GM18502 (cell line): ENCODE data around the gene ZNF85.
A peak's percentile ranks its signal among the peaks of the same experiment; 100 is the strongest.
"Not testable (repeated sequence)": the region's sequence is repeated elsewhere in the genome, so short reads cannot be mapped to it uniquely, and the experiment has no call there.

Source experiments
- ATAC-seq: cut with Tn5 transposase; IDR thresholded peaks from one replicate; pipeline ENCODE4 v1.9.1; 2021; ENCODE audit warnings: mild to moderate bottlenecking; ENCODE audit not compliant: unreplicated experiment, poor library complexity

Gene ZNF85

GRCh38 chr19:20923077-20923871 lies at the start of gene ZNF85:
TSS of gene ZNF85 (plus strand) at chr19:20923251. CDS start at chr19:20923401, 150 bp downstream.
- peak; percentile 98 for ATAC-seq

DNA sequence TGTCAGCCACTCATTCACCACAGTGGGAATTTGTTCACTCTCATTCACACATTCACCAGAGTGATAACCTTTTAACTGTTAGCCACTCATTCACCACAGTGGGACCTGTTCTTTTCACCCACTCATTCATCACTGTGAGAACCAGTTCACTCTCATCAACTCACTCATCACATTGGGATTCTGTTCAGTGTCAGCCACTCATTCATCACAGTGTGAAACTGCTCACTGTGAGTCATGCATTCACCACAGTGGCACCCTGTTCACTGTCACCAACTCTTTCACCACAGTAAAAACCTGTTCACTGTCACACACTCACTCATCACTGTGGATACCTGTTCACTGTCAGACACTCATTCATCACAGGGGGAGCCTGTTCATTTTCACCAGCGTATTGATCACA lies 43.5 kb upstream of the ZNF85 start:
- no peak for ATAC-seq

DNA sequence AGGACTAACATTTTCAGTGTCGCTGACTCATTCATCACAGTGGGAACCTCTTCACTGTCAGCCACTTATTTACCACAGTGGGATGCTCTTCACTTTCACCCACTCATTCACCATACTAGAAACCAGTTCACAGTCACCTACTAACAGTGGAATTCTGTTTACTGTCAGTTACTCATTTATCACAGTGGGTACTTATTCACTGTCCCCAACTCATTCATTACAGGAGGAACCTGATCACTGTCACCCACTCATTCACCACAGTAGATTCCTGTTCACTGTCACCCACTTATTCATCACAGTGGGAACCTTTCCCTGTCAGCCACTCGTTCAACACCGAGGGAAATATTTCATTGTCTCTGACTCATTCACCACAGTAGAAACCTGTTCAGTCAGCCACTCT lies 10.1 kb upstream of the ZNF85 start:
- ATAC-seq: no peak

- ATAC-seq: no peak
Observed at GRCh38 chr19:20925481-20925880, 2.4 kb downstream of the ZNF85 start.

DNA sequence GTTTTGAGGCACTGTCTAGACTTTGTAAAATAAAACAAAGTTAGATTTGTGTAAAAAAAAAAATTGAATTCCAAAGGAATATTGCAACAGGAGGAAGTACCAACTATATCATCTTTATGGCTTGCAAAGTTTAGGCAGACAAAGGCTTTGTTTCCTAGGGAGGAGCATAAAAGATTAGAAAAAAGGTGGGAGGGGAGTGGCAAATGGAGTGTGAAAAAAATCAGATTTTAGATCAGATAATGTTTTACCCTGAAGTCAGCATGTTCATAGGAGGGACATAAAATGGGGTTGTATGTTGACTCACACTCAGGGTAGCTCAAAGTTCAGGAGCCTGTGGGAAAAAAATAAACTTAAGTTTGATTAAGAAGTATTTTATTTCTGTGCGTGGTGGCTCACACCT lies 3.7 kb downstream of the ZNF85 start:
- ATAC-seq: no peak

- ATAC-seq: no peak
Observed at GRCh38 chr19:20928371-20928770, 5.3 kb downstream of the ZNF85 start.

DNA sequence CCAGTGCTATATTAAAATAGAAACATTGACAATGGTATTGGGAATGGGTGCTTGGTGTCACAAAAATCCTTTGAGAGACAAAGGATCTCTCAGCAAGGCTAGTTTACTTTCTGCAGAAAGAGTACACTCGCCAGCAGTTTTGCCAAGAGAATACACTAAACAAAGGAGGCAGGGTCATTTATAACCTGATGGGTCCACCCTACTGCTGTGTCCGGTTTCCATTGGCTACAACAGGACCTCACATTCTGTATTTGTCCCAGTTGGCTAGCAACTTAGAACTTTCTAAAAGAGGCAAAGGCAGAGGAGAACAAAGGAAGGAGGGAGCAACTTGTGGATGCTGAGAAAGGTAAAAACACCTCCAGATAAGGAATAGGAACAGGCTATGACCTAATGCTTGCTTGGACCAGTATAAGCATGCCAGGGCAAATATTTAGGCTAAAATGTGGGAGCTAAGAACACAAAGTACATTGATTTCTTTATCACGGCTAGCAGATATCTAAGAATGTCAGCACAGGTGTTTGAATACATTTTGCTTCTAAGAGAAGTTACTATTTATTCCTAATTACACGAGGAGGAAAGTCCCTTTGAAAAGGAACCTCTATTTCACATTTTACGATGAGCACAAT lies 13.4 kb downstream of the ZNF85 start:
- ATAC-seq: not testable (repeated sequence)

DNA sequence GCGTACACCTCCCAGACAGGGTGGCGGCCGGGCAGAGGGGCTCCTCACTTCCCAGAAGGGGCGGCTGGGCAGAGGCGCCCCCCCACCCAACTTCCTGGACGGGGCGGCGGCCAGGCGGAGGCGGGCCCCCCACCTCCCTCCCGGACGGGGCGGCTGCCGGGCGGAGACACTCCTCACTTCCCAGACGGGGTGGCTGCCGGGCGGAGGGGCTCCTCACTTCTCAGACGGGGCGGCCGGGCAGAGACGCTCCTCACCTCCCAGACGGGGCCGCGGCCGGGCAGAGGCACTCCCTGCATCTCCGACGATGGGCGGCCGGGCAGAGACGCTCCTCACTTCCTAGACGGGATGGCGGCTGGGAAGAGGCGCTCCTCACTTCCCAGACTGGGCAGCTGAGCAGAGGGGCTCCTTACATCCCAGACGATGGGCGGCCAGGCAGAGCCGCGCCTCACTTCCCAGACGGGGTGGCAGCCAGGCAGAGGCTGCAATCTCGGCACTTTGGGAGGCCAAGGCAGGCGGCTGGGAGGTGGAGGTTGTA lies 29.6 kb downstream of the ZNF85 start:
- not testable (repeated sequence) for ATAC-seq

- ATAC-seq: no peak
Observed at GRCh38 chr19:20964798-20965197, 41.7 kb downstream of the ZNF85 start.

GRCh38 chr19:20968092-20968491 lies 45.0 kb downstream of the ZNF85 start:
- no peak for ATAC-seq

DNA sequence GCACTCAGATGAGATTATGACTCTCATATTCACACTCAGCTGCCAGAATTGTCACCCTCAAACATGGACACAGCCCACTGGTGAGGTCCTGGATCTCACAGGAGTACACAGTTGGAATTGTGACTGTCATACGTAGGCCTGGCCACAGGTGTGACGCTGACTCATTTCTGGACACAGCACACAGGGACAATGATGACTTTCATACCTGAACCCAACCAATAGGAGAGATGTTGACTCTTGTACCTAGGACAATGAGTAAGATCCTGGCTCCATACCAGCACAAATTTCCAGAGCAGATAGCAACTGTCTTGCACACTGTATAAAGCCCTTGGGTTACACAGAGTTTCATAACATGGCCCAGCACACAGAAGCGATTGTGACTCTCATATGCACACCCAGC lies 46.4 kb downstream of the ZNF85 start:
- no peak for ATAC-seq

DNA sequence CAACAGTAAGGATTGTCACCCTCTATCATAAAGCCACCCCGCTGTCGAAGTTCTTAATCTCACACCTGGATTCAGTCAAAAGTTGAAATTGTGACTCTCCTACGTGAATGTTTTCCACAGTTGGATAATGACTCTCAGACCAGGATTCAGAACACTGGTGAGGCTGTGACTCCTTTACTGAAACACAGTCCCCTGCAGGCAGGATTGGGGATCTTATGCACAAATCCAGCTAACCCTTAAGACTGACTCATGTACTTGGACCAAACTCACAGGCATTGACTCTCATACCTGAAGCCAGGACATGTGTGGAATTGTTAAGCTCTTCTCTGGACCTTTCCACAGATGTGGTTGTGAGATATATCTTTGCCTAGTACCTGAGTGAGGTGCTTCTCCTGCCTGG lies 46.8 kb downstream of the ZNF85 start:
- no peak for ATAC-seq

- not testable (repeated sequence) for ATAC-seq
Observed at GRCh38 chr19:20992788-20993187, 69.7 kb downstream of the ZNF85 start.

DNA sequence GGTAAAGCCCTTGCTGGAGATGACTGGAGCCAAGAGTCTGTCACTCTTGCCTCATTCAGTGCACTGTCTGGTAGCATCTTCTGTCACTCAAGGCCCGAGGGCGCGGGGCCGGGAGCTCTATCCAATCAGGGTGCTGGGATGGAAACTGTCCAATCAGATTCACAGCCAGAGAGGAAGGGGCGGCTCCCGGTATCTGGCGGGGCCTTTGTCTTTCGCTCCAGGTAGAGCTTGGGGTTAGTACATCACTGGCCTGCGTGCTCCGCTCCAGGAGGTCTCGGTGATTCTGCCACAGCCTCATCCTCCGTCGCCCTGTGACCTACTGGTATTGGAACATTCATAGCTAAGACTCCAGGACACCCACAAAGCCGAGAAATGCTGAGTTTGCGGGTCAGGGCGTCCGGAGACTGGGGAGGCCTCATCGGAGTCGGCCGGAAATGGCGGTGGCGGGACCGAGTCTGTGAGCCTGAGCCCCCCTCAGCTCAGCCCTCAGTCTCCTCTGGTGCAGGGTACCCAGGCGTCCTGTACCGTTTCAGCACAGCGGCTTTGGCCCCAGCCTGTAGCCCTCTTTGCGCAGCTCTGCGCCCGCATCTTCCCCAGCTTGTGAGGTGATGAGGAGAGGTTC lies 76.8 kb downstream of the ZNF85 start:
- peak; percentile 100 for ATAC-seq
